ENCODE data around the gene NHS.
"Not testable (repeated sequence)": the region's sequence is repeated elsewhere in the genome, so short reads cannot be mapped to it uniquely, and the experiment has no call there.

Gene NHS

GRCh38 chrX:17441965-17442364, 67.0 kb downstream of the NHS start:
- Histone ChIP-seq H3K27ac (ENCODE audit: low read depth, low read length) (no peak overlapping the region), H3K9me3 (ENCODE audit: control insufficient read depth in 1 of 2, low read length in 2 of 2) (no peaks in the 10 kb centered on the region), H3K9ac (ENCODE audit: low read depth in 1 of 2, low read length in 2 of 2) (no peak overlapping the region), H3K36me3 (ENCODE audit: control insufficient read depth in 1 of 2, insufficient read depth in 2 of 2, low read length in 2 of 2) (no peaks in the 10 kb centered on the region), H3K27me3 (ENCODE audit: control insufficient read depth in 1 of 2, insufficient read depth in 2 of 2, low read length in 2 of 2) (no peaks in the 10 kb centered on the region), H3K4me3 (ENCODE audit: low read depth in 1 of 2, low read length in 2 of 2) (no peak overlapping the region), H3K4me1 (ENCODE audit: control insufficient read depth in 1 of 2, insufficient read depth in 2 of 2, low read length in 2 of 2) (peaks cover 9 to 18% of the 10 kb centered on the region in 2 donors)

GRCh38 chrX:17442898-17443297, 67.9 kb downstream of the NHS start:
- H3K27ac ChIP-seq (ENCODE audit: low read depth, low read length), result no peak overlapping the region
- H3K36me3 ChIP-seq (ENCODE audit: control insufficient read depth in 1 of 2, insufficient read depth in 2 of 2, low read length in 2 of 2), result no peaks in the 10 kb centered on the region
- no peak overlapping the region for H3K9ac ChIP-seq (ENCODE audit: low read depth in 1 of 2, low read length in 2 of 2)
- H3K27me3 ChIP-seq (ENCODE audit: control insufficient read depth in 1 of 2, insufficient read depth in 2 of 2, low read length in 2 of 2), result no peaks in the 10 kb centered on the region
- no peak overlapping the region for H3K4me3 ChIP-seq (ENCODE audit: low read depth in 1 of 2, low read length in 2 of 2)
- H3K9me3 ChIP-seq (ENCODE audit: control insufficient read depth in 1 of 2, low read length in 2 of 2), result no peaks in the 10 kb centered on the region
- H3K4me1 ChIP-seq (ENCODE audit: control insufficient read depth in 1 of 2, insufficient read depth in 2 of 2, low read length in 2 of 2), result peaks cover 9 to 21% of the 10 kb centered on the region in 2 donors

GRCh38 chrX:17443556-17443955, 68.6 kb downstream of the NHS start:
- no peaks in the 10 kb centered on the region for H3K9me3 ChIP-seq (ENCODE audit: control insufficient read depth in 1 of 2, low read length in 2 of 2)
- H3K27me3 ChIP-seq (ENCODE audit: control insufficient read depth in 1 of 2, insufficient read depth in 2 of 2, low read length in 2 of 2), result no peaks in the 10 kb centered on the region
- no peak overlapping the region for H3K9ac ChIP-seq (ENCODE audit: low read depth in 1 of 2, low read length in 2 of 2)
- no peaks in the 10 kb centered on the region for H3K36me3 ChIP-seq (ENCODE audit: control insufficient read depth in 1 of 2, insufficient read depth in 2 of 2, low read length in 2 of 2)
- H3K4me1 ChIP-seq (ENCODE audit: control insufficient read depth in 1 of 2, insufficient read depth in 2 of 2, low read length in 2 of 2), result peaks cover 9 to 21% of the 10 kb centered on the region in 2 donors
- no peak overlapping the region for H3K4me3 ChIP-seq (ENCODE audit: low read depth in 1 of 2, low read length in 2 of 2)
- no peak overlapping the region for H3K27ac ChIP-seq (ENCODE audit: low read depth, low read length)

GRCh38 chrX:17446269-17446668, 71.3 kb downstream of the NHS start:
- not testable (repeated sequence) for H3K9me3 ChIP-seq (ENCODE audit: control insufficient read depth in 1 of 2, low read length in 2 of 2); H3K36me3 ChIP-seq (ENCODE audit: control insufficient read depth in 1 of 2, insufficient read depth in 2 of 2, low read length in 2 of 2); H3K4me3 ChIP-seq (ENCODE audit: low read depth in 1 of 2, low read length in 2 of 2); H3K27me3 ChIP-seq (ENCODE audit: control insufficient read depth in 1 of 2, insufficient read depth in 2 of 2, low read length in 2 of 2); H3K27ac ChIP-seq (ENCODE audit: low read depth, low read length); H3K9ac ChIP-seq (ENCODE audit: low read depth in 1 of 2, low read length in 2 of 2)
- H3K4me1 ChIP-seq (ENCODE audit: control insufficient read depth in 1 of 2, insufficient read depth in 2 of 2, low read length in 2 of 2), result peaks cover 9 to 16% of the 10 kb centered on the region in 2 donors

DNA sequence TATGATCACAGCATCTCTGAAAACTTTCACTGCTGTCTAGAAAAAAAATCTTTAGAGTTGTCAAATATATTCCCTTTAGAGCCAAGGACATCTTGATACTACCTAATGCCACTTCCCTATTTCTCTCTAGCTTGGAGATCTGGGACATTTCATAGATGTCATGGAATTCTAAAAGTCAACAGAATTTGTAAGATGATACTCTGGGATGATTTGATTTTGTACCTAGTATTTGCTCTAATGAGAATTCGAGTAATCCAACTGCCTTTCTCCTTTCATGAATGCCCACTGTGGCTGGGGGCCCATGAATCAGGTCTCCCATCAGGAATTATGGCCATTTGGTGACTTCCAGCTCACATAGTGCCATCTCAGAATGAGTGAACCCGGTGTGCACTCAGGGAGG, 73.2 kb downstream of the NHS start:
- Histone ChIP-seq H3K9ac (ENCODE audit: low read depth in 1 of 2, low read length in 2 of 2) (no peak overlapping the region), H3K27ac (ENCODE audit: low read depth, low read length) (no peak overlapping the region), H3K9me3 (ENCODE audit: control insufficient read depth in 1 of 2, low read length in 2 of 2) (no peaks in the 10 kb centered on the region), H3K27me3 (ENCODE audit: control insufficient read depth in 1 of 2, insufficient read depth in 2 of 2, low read length in 2 of 2) (no peaks in the 10 kb centered on the region), H3K4me3 (ENCODE audit: low read depth in 1 of 2, low read length in 2 of 2) (no peak overlapping the region), H3K36me3 (ENCODE audit: control insufficient read depth in 1 of 2, insufficient read depth in 2 of 2, low read length in 2 of 2) (no peaks in the 10 kb centered on the region), H3K4me1 (ENCODE audit: control insufficient read depth in 1 of 2, insufficient read depth in 2 of 2, low read length in 2 of 2) (peaks cover 3 to 11% of the 10 kb centered on the region in 2 donors)

DNA sequence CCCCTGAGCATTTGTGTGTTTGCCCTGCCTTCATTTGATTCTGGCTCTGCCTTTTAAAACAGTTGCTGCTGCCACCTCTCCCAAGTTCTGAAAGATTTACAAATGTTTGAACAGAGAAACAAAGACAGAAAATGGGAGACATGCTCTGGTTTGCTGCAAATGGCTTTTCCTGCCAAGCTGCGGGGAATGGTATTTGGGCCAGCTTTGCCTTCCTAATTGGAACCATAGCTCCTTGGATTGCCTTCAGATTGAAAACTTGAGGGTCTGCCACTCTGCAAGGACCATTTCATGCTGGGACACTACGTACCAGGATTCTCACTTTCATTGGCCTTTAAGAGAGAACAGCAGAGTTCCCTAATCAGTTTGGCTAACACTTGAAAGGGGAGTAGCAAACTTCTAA, 74.9 kb downstream of the NHS start:
- Histone ChIP-seq H3K27me3 (ENCODE audit: control insufficient read depth in 1 of 2, insufficient read depth in 2 of 2, low read length in 2 of 2) (no peaks in the 10 kb centered on the region), H3K4me3 (ENCODE audit: low read depth in 1 of 2, low read length in 2 of 2) (no peak overlapping the region), H3K36me3 (ENCODE audit: control insufficient read depth in 1 of 2, insufficient read depth in 2 of 2, low read length in 2 of 2) (no peaks in the 10 kb centered on the region), H3K9ac (ENCODE audit: low read depth in 1 of 2, low read length in 2 of 2) (no peak overlapping the region), H3K27ac (ENCODE audit: low read depth, low read length) (no peak overlapping the region), H3K4me1 (ENCODE audit: control insufficient read depth in 1 of 2, insufficient read depth in 2 of 2, low read length in 2 of 2) (peaks cover 0 to 4% of the 10 kb centered on the region in 2 donors), H3K9me3 (ENCODE audit: control insufficient read depth in 1 of 2, low read length in 2 of 2) (no peaks in the 10 kb centered on the region)

DNA sequence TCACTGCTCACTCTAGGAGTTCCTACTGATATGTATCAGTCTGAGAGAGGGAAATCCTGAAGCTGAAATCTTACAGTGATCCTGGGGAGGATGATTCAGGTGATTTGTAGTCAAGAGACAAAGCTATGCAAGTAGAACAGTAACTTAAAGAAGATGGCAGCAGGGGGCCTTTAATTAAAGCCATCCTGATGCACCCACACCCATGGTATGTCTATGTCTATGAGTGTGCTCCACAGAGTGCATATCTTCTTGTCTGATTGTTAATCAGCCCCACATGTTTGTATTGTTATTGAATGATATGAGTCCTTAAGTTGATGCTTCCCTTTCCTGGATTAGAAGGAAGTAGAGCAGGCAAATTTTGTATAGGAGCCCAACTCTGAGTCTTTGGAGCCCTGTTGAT, 78.8 kb downstream of the NHS start:
- H3K27me3 ChIP-seq (ENCODE audit: control insufficient read depth in 1 of 2, insufficient read depth in 2 of 2, low read length in 2 of 2), result no peaks in the 10 kb centered on the region
- H3K36me3 ChIP-seq (ENCODE audit: control insufficient read depth in 1 of 2, insufficient read depth in 2 of 2, low read length in 2 of 2), result no peaks in the 10 kb centered on the region
- H3K27ac ChIP-seq (ENCODE audit: low read depth, low read length), result no peak overlapping the region
- no peaks in the 10 kb centered on the region for H3K9me3 ChIP-seq (ENCODE audit: control insufficient read depth in 1 of 2, low read length in 2 of 2)
- H3K9ac ChIP-seq (ENCODE audit: low read depth in 1 of 2, low read length in 2 of 2), result no peak overlapping the region
- no peak overlapping the region for H3K4me3 ChIP-seq (ENCODE audit: low read depth in 1 of 2, low read length in 2 of 2)
- H3K4me1 ChIP-seq (ENCODE audit: control insufficient read depth in 1 of 2, insufficient read depth in 2 of 2, low read length in 2 of 2), result no peaks in the 10 kb centered on the region

DNA sequence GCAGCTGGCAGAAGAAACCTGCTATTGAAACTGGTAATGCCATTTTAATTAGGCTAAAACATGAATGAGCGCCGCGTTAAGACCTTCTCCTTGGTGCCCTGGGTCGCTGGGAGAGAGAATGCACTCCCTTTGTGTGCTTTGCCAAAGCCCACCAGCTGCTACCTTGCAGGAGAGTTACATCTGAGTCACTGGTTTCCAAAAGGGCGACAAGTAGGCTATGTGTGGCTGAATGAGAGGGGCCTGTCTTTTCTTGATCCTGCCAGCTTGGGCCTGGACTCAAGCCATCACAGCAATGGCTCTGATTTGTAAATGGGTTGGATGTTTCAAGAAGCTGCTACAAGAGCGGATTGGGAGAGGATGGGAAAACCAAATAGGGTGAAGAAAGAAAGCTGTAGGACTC, 81.5 kb downstream of the NHS start:
- Histone ChIP-seq H3K9me3 (ENCODE audit: control insufficient read depth in 1 of 2, low read length in 2 of 2) (no peaks in the 10 kb centered on the region), H3K27ac (ENCODE audit: low read depth, low read length) (no peak overlapping the region), H3K4me1 (ENCODE audit: control insufficient read depth in 1 of 2, insufficient read depth in 2 of 2, low read length in 2 of 2) (no peaks in the 10 kb centered on the region), H3K9ac (ENCODE audit: low read depth in 1 of 2, low read length in 2 of 2) (no peak overlapping the region), H3K27me3 (ENCODE audit: control insufficient read depth in 1 of 2, insufficient read depth in 2 of 2, low read length in 2 of 2) (no peaks in the 10 kb centered on the region), H3K4me3 (ENCODE audit: low read depth in 1 of 2, low read length in 2 of 2) (no peak overlapping the region), H3K36me3 (ENCODE audit: control insufficient read depth in 1 of 2, insufficient read depth in 2 of 2, low read length in 2 of 2) (no peaks in the 10 kb centered on the region)

DNA sequence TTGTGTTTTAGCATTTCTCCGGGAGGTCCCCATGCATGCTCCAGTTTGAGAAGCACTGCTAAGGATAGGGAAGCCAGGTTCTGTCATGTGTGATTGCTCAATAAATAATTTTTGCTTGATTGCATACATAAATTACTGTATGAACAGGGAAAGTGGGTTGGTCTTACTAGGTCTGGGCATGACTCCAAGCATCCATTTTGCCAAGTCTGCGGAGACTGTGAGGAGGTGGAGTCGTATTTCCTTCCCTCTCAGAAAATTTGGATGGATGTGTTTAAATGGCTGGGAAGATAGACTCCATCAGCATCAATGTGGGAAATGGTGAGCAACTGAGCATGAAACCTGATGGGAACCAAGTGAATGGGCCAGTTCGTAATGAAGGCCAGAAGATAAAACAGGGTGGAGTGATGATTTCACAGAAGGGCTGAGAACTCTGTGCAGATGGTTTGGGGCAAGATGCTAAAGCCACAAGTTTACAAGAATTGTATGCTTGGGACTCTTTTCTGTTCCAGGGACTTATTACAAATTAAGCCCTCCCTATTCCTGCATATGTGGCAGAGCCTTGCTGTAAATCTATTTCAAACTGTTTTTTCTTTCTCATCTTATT, 84.1 kb downstream of the NHS start:
- no peaks in the 10 kb centered on the region for H3K27me3 ChIP-seq (ENCODE audit: control insufficient read depth in 1 of 2, insufficient read depth in 2 of 2, low read length in 2 of 2)
- H3K4me3 ChIP-seq (ENCODE audit: low read depth in 1 of 2, low read length in 2 of 2), result no peak overlapping the region
- H3K36me3 ChIP-seq (ENCODE audit: control insufficient read depth in 1 of 2, insufficient read depth in 2 of 2, low read length in 2 of 2), result no peaks in the 10 kb centered on the region
- H3K9ac ChIP-seq (ENCODE audit: low read depth in 1 of 2, low read length in 2 of 2), result no peak overlapping the region
- H3K4me1 ChIP-seq (ENCODE audit: control insufficient read depth in 1 of 2, insufficient read depth in 2 of 2, low read length in 2 of 2), result no peaks in the 10 kb centered on the region
- no peaks in the 10 kb centered on the region for H3K9me3 ChIP-seq (ENCODE audit: control insufficient read depth in 1 of 2, low read length in 2 of 2)
- H3K27ac ChIP-seq (ENCODE audit: low read depth, low read length), result no peak overlapping the region

- Histone ChIP-seq H3K9me3 (ENCODE audit: control insufficient read depth in 1 of 2, low read length in 2 of 2) (no peaks in the 10 kb centered on the region), H3K27me3 (ENCODE audit: control insufficient read depth in 1 of 2, insufficient read depth in 2 of 2, low read length in 2 of 2) (no peaks in the 10 kb centered on the region), H3K27ac (ENCODE audit: low read depth, low read length) (no peak overlapping the region), H3K4me1 (ENCODE audit: control insufficient read depth in 1 of 2, insufficient read depth in 2 of 2, low read length in 2 of 2) (no peaks in the 10 kb centered on the region), H3K4me3 (ENCODE audit: low read depth in 1 of 2, low read length in 2 of 2) (no peak overlapping the region), H3K36me3 (ENCODE audit: control insufficient read depth in 1 of 2, insufficient read depth in 2 of 2, low read length in 2 of 2) (no peaks in the 10 kb centered on the region), H3K9ac (ENCODE audit: low read depth in 1 of 2, low read length in 2 of 2) (no peak overlapping the region)
Observed at GRCh38 chrX:17459661-17460060, 84.7 kb downstream of the NHS start.

DNA sequence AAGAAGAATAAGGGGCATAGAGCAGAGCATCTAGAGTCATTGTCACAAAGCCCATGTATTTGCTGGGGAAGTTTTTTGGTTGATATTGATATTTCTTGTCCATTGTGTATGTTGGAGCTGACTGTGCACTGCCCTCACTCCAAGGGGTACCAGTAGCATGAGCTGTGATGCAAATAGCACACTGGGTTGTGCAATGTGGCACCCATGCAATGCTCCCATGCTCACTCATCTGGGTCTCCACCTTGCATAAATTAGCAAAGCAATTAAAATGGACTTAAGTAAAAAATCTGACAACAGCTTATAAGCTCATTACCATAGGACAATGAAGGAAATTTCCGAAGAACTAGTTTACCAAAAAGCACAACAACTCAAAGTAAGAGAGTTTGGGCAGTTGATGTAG, 87.9 kb downstream of the NHS start:
- H3K27me3 ChIP-seq (ENCODE audit: control insufficient read depth in 1 of 2, insufficient read depth in 2 of 2, low read length in 2 of 2), result no peaks in the 10 kb centered on the region
- H3K36me3 ChIP-seq (ENCODE audit: control insufficient read depth in 1 of 2, insufficient read depth in 2 of 2, low read length in 2 of 2), result no peaks in the 10 kb centered on the region
- no peak overlapping the region for H3K27ac ChIP-seq (ENCODE audit: low read depth, low read length)
- H3K9me3 ChIP-seq (ENCODE audit: control insufficient read depth in 1 of 2, low read length in 2 of 2), result no peaks in the 10 kb centered on the region
- no peak overlapping the region for H3K4me3 ChIP-seq (ENCODE audit: low read depth in 1 of 2, low read length in 2 of 2)
- no peaks in the 10 kb centered on the region for H3K4me1 ChIP-seq (ENCODE audit: control insufficient read depth in 1 of 2, insufficient read depth in 2 of 2, low read length in 2 of 2)
- no peak overlapping the region for H3K9ac ChIP-seq (ENCODE audit: low read depth in 1 of 2, low read length in 2 of 2)
